Spleen (tissue), 11 donors: ENCODE results near the gene NRDE2. TPM values are rescaled to one million over a fixed set of nuclear protein-coding genes. Genes with fewer than 3 reads are reported as not detected.
A peak's percentile ranks its signal among the peaks of the same experiment; 100 is the strongest.

ENCODE experiments used
- DNase-seq: peaks from one replicate; pipeline ENCODE4 v3.0.0-alpha.2; 2020
- H3K27ac ChIP-seq, 8 donors: fragments of 200-600 bp; sonication (generic) in 7 of 8; 1 replicate in 4 of 8; 2 replicates in 4 of 8; pipeline versions ENCODE4 v1.5.0 to v1.8.0; 2016 to 2021; ENCODE audit warnings: inconsistent platforms in 4 of 8, mild to moderate bottlenecking in 4 of 8, moderate library complexity in 1 of 8
- H3K27me3 ChIP-seq, 7 donors: fragments of 200-600 bp; sonication (generic) in 6 of 7; replicated peaks in 1 of 7; 1 replicate in 4 of 7; 2 replicates in 3 of 7; pipeline versions ENCODE4 v1.5.0 to v1.8.0; 2016 to 2021; ENCODE audit warnings: inconsistent platforms in 3 of 7, mild to moderate bottlenecking in 1 of 7
- H3K36me3 ChIP-seq, 6 donors: fragments of 200-600 bp; sonication (generic) in 5 of 6; 1 replicate in 4 of 6; 2 replicates in 2 of 6; pipeline versions ENCODE4 v1.5.0 to v1.8.0; 2016 to 2021; ENCODE audit warnings: inconsistent platforms in 2 of 6
- H3K4me1 ChIP-seq, 6 donors: fragments of 200-600 bp; sonication (generic) in 5 of 6; 1 replicate in 3 of 6; 2 replicates in 3 of 6; pipeline versions ENCODE4 v1.5.0 to v1.8.0; 2016 to 2021; ENCODE audit warnings: inconsistent platforms in 3 of 6
- H3K4me3 ChIP-seq, 8 donors: fragments of 200-600 bp; sonication (generic) in 7 of 8; 1 replicate in 4 of 8; 2 replicates in 4 of 8; pipeline versions ENCODE4 v1.5.0 to v1.8.0; 2016 to 2021; ENCODE audit warnings: inconsistent platforms in 4 of 8, mild to moderate bottlenecking in 4 of 8, moderate library complexity in 2 of 8
- H3K9me3 ChIP-seq, 8 donors: fragments of 200-600 bp; sonication (generic) in 7 of 8; 1 replicate in 4 of 8; 2 replicates in 4 of 8; pipeline versions ENCODE4 v1.5.0 to v1.8.0; 2016 to 2021; ENCODE audit warnings: inconsistent platforms in 4 of 8
- POLR2A ChIP-seq, 3 donors: fragments of 450-650 bp; IDR thresholded peaks; one replicate each; pipeline ENCODE4 v1.5.1; 2017; ENCODE audit warnings: antibody characterized with exemption in 3 of 3, mild to moderate bottlenecking in 1 of 3
- POLR2AphosphoS5 ChIP-seq, 3 donors: sonication (generic); formaldehyde crosslinking; IDR thresholded peaks; one replicate each; pipeline ENCODE4 v1.5.1; 2017; ENCODE audit warnings: antibody characterized with exemption in 3 of 3
- WGBS, 5 donors: extraction: QIAGEN DNeasy Blood & Tissue Kit in 3 of 5; methylation state at CpG; one replicate each; pipeline versions ENCODE4 v1.1.5 to v1.1.7; 2013 to 2018; 5-methylcytosine and 5-hydroxymethylcytosine counted together
- intact Hi-C: fragments of 100-400 bp; cut with DNase I; formaldehyde crosslinking; loops from one replicate; pipeline ENCODE4 v1.15.0; 2023; ENCODE audit warnings: low total_unique reads
- polyA plus RNA-seq, 3 donors: library from polyadenylated mRNA; stranded (reverse); fragments of 200-250 nt; gene quantifications; one replicate each; pipeline ENCODE4 v1.2.1, GENCODE V29; 2013
- total RNA-seq, 7 donors: library from RNA; depleted of rRNA in 3 of 7; stranded (reverse); fragments of >200 nt in 3 of 7; fragmentation: NEBNext Ultra II Directional in 4 of 7; extraction: Animal tissue kit (Norgen Biotek cat#: 25700) in 4 of 7; gene quantifications; one replicate each; pipeline versions ENCODE4 v1.1.0 to v1.2.1, GENCODE V29; 2016 to 2021
- TF ChIP-seq, protein P1 (sequence below), 11 experiments: fragments of 200-600 bp in 7 of 11; fragments of 450-650 bp in 4 of 11; sonication (generic) in 4 of 11; IDR thresholded peaks in 8 of 11; conservative IDR thresholded peaks in 3 of 11; 1 replicate in 7 of 11; 2 replicates in 4 of 11; pipeline versions ENCODE4 v1.4.0 to v1.8.0; 2016 to 2021; ENCODE audit warnings: antibody characterized with exemption in 11 of 11, inconsistent platforms in 4 of 11, mild to moderate bottlenecking in 1 of 11
- donor health status: healthy with polysubstance abuse.
- donor health status: DM: no; HTN: no; CAD: no; lungs with moderate emphysema.
- donor health status: DM: no; HTN: no; CAD: no.
- donor health status: Bipolar disorder and iron deficiency.
- donor health status: healthy.
- donor health status: DM: no; HTN: no; CAD: no.
- donor health status: DM: yes; HTN: yes; CAD: no.

The NRDE2 gene
- total and polyA plus RNA-seq, 10 donors = 6.3 to 28.9 (median 17.0) TPM

DNA sequence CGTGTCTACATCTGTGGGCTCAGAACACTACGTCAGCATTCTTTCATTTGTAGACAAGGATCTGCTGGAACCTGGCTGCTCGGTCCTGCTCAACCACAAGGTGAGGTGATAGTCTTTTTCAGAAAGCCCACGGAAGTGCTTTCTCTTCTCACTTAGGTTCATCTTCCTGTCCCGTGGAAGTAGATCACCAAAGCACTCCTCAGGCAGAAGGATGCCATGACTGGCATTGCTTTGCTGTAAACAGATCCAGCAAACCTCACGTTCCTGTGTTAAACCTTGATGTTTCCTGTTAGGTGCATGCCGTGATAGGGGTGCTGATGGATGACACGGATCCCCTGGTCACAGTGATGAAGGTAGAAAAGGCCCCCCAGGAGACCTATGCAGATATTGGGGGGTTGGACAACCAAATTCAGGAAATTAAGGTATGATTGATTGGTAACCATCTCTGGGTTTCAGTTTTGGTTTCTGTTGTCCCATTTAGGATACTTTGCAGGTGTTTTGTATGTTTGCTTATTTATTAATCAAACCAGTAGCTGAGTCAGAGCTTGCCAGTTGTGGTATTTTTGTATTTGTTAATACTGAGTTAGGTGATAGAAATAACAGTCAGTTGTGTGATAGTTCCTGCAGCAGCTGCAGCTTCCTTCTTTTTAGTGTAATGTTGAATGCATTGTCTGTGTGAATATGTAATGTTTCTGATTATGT lies 67.8 kb downstream of the NRDE2 start:
- intact Hi-C loops = no loop called here
- TF ChIP-seq POLR2A (IDR thresholded peaks at IDR 0.05) (no peak), POLR2AphosphoS5 (IDR thresholded peaks at IDR 0.05) (no peak)
- TF ChIP-seq, protein P1, sequence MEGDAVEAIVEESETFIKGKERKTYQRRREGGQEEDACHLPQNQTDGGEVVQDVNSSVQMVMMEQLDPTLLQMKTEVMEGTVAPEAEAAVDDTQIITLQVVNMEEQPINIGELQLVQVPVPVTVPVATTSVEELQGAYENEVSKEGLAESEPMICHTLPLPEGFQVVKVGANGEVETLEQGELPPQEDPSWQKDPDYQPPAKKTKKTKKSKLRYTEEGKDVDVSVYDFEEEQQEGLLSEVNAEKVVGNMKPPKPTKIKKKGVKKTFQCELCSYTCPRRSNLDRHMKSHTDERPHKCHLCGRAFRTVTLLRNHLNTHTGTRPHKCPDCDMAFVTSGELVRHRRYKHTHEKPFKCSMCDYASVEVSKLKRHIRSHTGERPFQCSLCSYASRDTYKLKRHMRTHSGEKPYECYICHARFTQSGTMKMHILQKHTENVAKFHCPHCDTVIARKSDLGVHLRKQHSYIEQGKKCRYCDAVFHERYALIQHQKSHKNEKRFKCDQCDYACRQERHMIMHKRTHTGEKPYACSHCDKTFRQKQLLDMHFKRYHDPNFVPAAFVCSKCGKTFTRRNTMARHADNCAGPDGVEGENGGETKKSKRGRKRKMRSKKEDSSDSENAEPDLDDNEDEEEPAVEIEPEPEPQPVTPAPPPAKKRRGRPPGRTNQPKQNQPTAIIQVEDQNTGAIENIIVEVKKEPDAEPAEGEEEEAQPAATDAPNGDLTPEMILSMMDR (IDR thresholded peaks at IDR 0.05 in 8 of 11, conservative IDR thresholded peaks at IDR 0.05 in 3 of 11) = no peak
- Histone ChIP-seq H3K27me3 (no peaks in the 10 kb centered on the region), H3K36me3 (peaks cover 9 to 100% (median 90%) of the 10 kb centered on the region in 6 donors), H3K4me3 (no peak overlapping the region), H3K4me1 (peaks cover 0 to 4% (median 3%) of the 10 kb centered on the region in 6 donors), H3K9me3 (no peaks in the 10 kb centered on the region), H3K27ac (peak overlapping the region in 1 of 8 donors; percentile 33)
- 66 to 82% (median 69%) methylated on average over 6 to 8 of the region's 8 CpGs for WGBS, 5 donors
- no peak for DNase-seq

DNA sequence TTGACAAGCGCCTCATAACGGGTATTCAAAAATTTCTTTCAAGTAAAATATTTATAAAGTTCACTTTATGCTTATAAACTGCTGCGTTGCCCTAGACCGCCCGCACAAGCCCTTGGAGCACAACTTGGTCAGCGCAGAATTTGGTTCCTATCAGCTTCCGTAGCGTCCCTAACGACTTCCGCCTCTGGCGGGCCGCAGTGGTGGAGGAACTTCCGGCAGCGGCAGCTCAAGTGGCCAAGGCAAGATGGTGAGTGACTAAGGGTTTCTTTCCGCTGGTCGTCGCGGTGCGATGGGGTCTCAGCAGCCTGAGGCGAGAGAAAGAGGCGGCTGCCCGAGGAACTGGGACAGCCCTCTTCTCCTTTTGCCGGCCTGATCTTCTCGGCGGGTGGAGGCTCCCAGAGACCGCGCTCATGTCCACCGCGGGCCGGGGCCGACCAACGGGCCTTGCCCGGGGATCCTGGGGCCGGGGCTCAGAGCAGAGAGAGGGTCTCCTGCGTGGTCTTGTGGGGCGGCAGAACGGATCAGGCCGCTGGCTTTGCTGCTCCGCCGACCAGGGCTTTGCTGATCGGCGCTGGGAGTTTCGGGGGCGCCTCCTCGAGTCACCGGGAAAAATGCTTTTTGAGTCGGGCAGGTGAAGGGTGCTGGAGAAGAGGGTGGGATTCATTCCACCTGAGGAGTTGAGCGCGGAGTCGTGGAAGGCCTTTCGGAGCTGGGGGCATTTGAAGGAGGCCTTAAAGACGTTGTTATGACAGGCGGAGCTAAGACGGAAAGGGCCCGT lies 75.2 kb downstream of the NRDE2 start, which contains the start of gene PSMC1:
Gene PSMC1 (plus strand): TSS at position 200 of the 778 bp plus-strand sequence. CDS start 45 bp downstream, at position 245.
- H3K27me3 ChIP-seq = peaks cover 0 to 11% (median 0%) of the 10 kb centered on the region in 7 donors
- 0 to 1% (median 0%) methylated on average over 35 to 55 of the region's 55 CpGs for WGBS, 5 donors
- peak within 1 kb of the TSS; percentile 71 to 94 (median 80) for H3K4me3 ChIP-seq
- TF ChIP-seq POLR2A (IDR thresholded peaks at IDR 0.05) = no peak
- TF ChIP-seq, protein P1 (IDR thresholded peaks at IDR 0.05 in 8 of 11, conservative IDR thresholded peaks at IDR 0.05 in 3 of 11) = peak in 4 of 11 experiments; percentile 10 to 34 (median 24)
- peak; percentile 90 to 96 (median 95) for TF ChIP-seq POLR2AphosphoS5 (IDR thresholded peaks at IDR 0.05)
- peaks cover 3 to 32% (median 23%) of the 10 kb centered on the region in 6 donors for H3K36me3 ChIP-seq
- peaks cover 9 to 31% (median 24%) of the 10 kb centered on the region in 6 donors for H3K4me1 ChIP-seq
- H3K27ac ChIP-seq = peak within 1 kb of the TSS; percentile 69 to 93 (median 84)
- intact Hi-C loops = no loop called here
- H3K9me3 ChIP-seq = no peaks in the 10 kb centered on the region
- DNase-seq = peak; percentile 96

DNA sequence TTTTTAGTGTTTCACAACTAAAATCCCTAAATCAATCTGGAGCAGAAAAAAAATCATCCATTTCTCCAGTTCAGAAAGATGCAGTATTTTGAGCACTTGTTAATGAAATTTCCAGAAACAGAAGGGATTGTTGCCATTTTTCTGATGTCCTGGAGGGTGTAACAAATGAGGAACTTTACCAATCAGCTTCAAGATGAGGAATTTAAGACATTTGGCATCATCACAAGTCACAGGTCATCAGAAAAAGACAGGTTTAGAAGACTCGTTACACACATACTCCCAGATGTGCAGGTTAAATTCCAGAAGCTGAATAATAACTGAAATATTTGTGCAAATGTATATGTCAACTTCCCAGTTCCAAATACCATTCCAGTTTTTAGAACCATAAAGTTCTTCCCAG lies 75.9 kb downstream of the NRDE2 start:
- H3K4me1 ChIP-seq = peaks cover 9 to 31% (median 24%) of the 10 kb centered on the region in 6 donors
- WGBS, 5 donors = 36 to 79% (median 70%) methylated on average over 1 of the region's 1 CpG
- no peak for DNase-seq
- peak overlapping the region; percentile 71 to 94 (median 80) for H3K4me3 ChIP-seq
- no peaks in the 10 kb centered on the region for H3K9me3 ChIP-seq
- intact Hi-C loops = no loop called here
- H3K27ac ChIP-seq = peak overlapping the region; percentile 69 to 93 (median 84)
- TF ChIP-seq POLR2AphosphoS5 (IDR thresholded peaks at IDR 0.05) = no peak
- no peak for TF ChIP-seq POLR2A (IDR thresholded peaks at IDR 0.05)
- TF ChIP-seq, protein P1 (IDR thresholded peaks at IDR 0.05 in 8 of 11, conservative IDR thresholded peaks at IDR 0.05 in 3 of 11) = no peak
- H3K36me3 ChIP-seq = peaks cover 3 to 26% (median 17%) of the 10 kb centered on the region in 6 donors
- H3K27me3 ChIP-seq = peaks cover 0 to 12% (median 0%) of the 10 kb centered on the region in 7 donors
